ENCODE data around the gene ANGPT4. TPM values are rescaled to one million over a fixed set of nuclear protein-coding genes. Genes with fewer than 3 reads are reported as not detected.

ANGPT4 gene
- polyA plus RNA-seq, 6 donors from 2014 or later, result not detected

GRCh38 chr20:873875-874607 is 42.1 kb downstream of the ANGPT4 start:
- H3K9me3 Mint-ChIP-seq, result no peaks in the 10 kb centered on the region
- DNase-seq, result no peak
- peaks cover 0 to 7% (median 7%) of the 10 kb centered on the region in 3 donors for H3K4me1 Mint-ChIP-seq
- peaks cover 9 to 49% (median 20%) of the 10 kb centered on the region in 3 donors for H3K27me3 Mint-ChIP-seq
- no peak for ATAC-seq (ENCODE audit: low read depth in 2 of 2)
- H3K36me3 Mint-ChIP-seq, result no peaks in the 10 kb centered on the region
- H3K27ac Mint-ChIP-seq, result peak overlapping the region in 1 of 6 donors; percentile 92
- H3K4me3 Mint-ChIP-seq, result no peak overlapping the region

DNA sequence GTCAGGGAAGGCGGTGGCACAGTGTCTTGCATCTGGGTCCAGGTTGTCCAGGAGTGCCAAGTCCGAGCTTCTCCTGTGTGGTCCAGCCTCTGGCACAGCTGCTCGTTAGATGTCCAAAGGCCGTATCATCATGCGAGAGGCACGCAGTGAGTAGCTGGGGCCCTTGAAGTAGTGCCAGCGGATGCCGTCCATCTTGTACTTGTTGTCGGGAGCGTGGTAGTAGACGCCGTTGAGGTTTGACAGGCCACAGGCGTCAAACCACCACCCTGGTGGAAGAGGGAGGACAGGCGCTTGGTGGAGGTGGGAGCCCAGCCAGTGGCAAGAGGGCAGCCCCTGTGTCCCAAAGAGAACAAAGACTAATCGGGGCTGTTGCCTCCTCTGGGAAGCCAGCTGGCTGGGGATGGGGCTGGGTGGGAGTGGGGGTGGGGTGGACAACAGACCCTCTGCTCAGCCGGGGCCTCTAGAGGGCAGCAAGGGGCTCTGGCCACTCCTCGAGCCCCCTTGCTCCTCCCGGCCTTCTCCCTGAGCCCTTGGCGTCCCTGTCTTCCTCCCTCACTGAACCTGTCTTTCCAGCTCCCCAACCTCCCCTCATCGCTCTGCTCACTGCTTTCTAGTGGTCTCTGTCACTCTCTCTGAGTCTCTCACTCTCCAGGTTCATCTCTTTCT is 43.1 kb downstream of the ANGPT4 start:
- peak overlapping the region in 1 of 6 donors; percentile 77 for H3K27ac Mint-ChIP-seq
- H3K36me3 Mint-ChIP-seq, result no peaks in the 10 kb centered on the region
- DNase-seq (no peak), ATAC-seq (ENCODE audit: low read depth in 2 of 2) (no peak)
- peaks cover 9 to 49% (median 20%) of the 10 kb centered on the region in 3 donors for H3K27me3 Mint-ChIP-seq
- peaks cover 0 to 7% (median 7%) of the 10 kb centered on the region in 3 donors for H3K4me1 Mint-ChIP-seq
- H3K9me3 Mint-ChIP-seq, result no peaks in the 10 kb centered on the region
- H3K4me3 Mint-ChIP-seq, result no peak overlapping the region

- peaks cover 0 to 7% (median 7%) of the 10 kb centered on the region in 3 donors for H3K4me1 Mint-ChIP-seq
- DNase-seq, result no peak
- H3K36me3 Mint-ChIP-seq, result no peaks in the 10 kb centered on the region
- ATAC-seq (ENCODE audit: low read depth in 2 of 2), result no peak
- H3K27ac Mint-ChIP-seq, result peak overlapping the region in 1 of 6 donors; percentile 74
- H3K9me3 Mint-ChIP-seq, result no peaks in the 10 kb centered on the region
- no peak overlapping the region for H3K4me3 Mint-ChIP-seq
- peaks cover 9 to 41% (median 20%) of the 10 kb centered on the region in 3 donors for H3K27me3 Mint-ChIP-seq
These were observed 44.2 kb downstream of the ANGPT4 start for GRCh38 chr20:871948-872347.

- Mint-ChIP-seq H3K36me3 (no peaks in the 10 kb centered on the region), H3K4me3 (no peak overlapping the region), H3K9me3 (no peaks in the 10 kb centered on the region), H3K4me1 (peaks cover 0 to 7% (median 7%) of the 10 kb centered on the region in 3 donors), H3K27ac (peak overlapping the region in 1 of 6 donors; percentile 74), H3K27me3 (peaks cover 9 to 38% (median 20%) of the 10 kb centered on the region in 3 donors)
- ATAC-seq (ENCODE audit: low read depth in 2 of 2), result no peak
- no peak for DNase-seq
These were observed 44.7 kb downstream of the ANGPT4 start for GRCh38 chr20:871436-871835.

DNA sequence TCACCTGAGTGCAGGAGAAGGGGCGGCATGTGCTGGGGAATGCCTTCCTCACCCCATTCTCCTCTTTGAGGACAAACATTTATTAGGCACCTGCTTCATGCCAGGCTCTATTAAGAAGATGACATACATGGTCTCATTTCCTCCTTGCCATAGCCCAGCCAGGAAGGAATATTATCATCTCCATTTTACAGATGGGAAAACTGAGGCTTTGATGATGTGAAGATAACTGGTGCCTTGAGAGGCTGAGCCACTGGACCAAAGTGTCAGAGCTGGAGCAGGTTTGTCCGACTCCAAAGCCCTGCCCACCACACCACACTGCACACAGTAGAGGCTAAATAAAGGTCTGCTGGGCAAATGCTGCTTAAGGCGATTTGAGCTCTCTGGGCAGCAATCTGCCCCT is 45.4 kb downstream of the ANGPT4 start:
- Mint-ChIP-seq H3K4me3 (no peak overlapping the region), H3K4me1 (peaks cover 0 to 7% (median 7%) of the 10 kb centered on the region in 3 donors), H3K27ac (no peak overlapping the region), H3K9me3 (no peaks in the 10 kb centered on the region), H3K27me3 (peaks cover 9 to 38% (median 20%) of the 10 kb centered on the region in 3 donors), H3K36me3 (peaks cover 0 to under 1% of the 10 kb centered on the region in 2 donors)
- no peak for DNase-seq
- ATAC-seq (ENCODE audit: low read depth in 2 of 2), result no peak

DNA sequence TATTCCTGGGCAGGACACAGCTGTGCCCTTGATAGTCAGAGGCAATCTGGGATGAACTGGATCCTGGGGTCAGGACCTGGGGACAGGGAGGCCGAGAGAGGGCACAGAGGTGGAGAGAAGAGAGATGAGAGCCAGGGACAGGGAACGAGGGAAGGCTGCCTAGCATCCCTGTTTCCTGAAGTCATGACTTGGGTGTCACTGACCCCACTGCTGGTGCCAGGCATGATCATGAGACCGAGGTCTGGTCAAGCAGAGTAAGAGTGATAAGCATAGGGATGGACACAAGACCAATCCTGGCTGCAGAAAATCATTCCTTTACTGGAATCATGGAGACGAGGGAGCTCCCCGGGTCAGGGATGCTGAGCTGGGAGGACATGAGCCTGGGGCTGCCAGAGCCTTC is 46.5 kb downstream of the ANGPT4 start:
- Mint-ChIP-seq H3K4me3 (no peak overlapping the region), H3K4me1 (peaks cover 0 to 7% (median 7%) of the 10 kb centered on the region in 3 donors), H3K36me3 (peaks cover 0 to 6% of the 10 kb centered on the region in 2 donors), H3K27ac (peak overlapping the region in 1 of 6 donors; percentile 37), H3K9me3 (no peaks in the 10 kb centered on the region), H3K27me3 (peaks cover 6 to 28% (median 20%) of the 10 kb centered on the region in 3 donors)
- no peak for ATAC-seq (ENCODE audit: low read depth in 2 of 2)
- DNase-seq, result no peak

DNA sequence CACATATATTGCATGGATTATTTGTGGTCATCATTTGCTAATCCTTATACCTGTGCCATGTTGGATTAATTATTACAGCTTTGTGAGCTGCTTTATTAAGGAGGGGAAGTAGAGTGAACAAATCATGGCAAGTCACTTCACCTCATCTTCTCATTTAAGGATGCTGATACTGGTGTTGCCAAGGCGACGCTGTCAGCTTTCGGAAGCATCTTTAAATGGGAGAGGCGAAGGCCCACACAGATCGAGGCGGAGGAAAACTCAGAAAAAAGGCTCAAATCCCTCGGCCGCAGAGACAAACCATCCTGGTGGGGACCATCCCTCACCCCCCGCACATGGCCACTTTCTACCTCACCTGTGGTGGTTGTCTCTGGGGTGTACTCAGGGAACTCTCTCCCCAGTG is 47.9 kb downstream of the ANGPT4 start:
- Mint-ChIP-seq H3K9me3 (no peaks in the 10 kb centered on the region), H3K4me3 (no peak overlapping the region), H3K27ac (no peak overlapping the region)

GRCh38 chr20:865440-865839 is 50.7 kb downstream of the ANGPT4 start:
- no peak for DNase-seq
- no peaks in the 10 kb centered on the region for H3K4me1 Mint-ChIP-seq
- peaks cover 0 to 6% of the 10 kb centered on the region in 2 donors for H3K36me3 Mint-ChIP-seq
- no peak overlapping the region for H3K4me3 Mint-ChIP-seq
- no peaks in the 10 kb centered on the region for H3K9me3 Mint-ChIP-seq
- ATAC-seq (ENCODE audit: low read depth in 2 of 2), result no peak
- peaks cover 0 to 11% (median 9%) of the 10 kb centered on the region in 3 donors for H3K27me3 Mint-ChIP-seq
- no peak overlapping the region for H3K27ac Mint-ChIP-seq

More for the DNA sequence above, 47.9 kb downstream of the ANGPT4 start:
- peaks cover 0 to 6% of the 10 kb centered on the region in 2 donors for H3K36me3 Mint-ChIP-seq
- H3K4me1 Mint-ChIP-seq, result peaks cover 0 to 2% (median 0%) of the 10 kb centered on the region in 3 donors
- no peak for ATAC-seq (ENCODE audit: low read depth in 2 of 2)
- no peak for DNase-seq
- H3K27me3 Mint-ChIP-seq, result peaks cover 1 to 22% (median 13%) of the 10 kb centered on the region in 3 donors

DNA sequence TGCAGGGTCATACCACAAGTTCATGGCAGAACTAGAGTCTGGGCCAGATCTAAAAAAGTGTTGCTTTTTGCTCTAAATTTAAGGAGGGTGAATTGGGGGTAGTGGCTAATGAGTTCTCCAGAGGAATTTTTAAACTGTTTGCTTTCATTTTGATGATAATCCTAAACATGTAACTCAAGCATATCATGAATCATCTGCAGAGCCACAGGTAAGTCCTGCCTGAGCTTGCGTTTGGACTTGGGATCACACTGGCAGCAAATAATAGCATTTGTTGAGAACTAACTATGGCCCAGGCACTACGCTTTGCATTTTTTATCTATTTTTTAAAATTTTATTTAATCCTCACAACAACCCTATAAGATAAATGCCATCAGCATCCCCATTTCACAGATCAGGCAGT is 55.2 kb downstream of the ANGPT4 start:
- Mint-ChIP-seq H3K27me3 (no peaks in the 10 kb centered on the region), H3K4me3 (no peak overlapping the region), H3K36me3 (peaks cover 0 to 6% of the 10 kb centered on the region in 2 donors), H3K9me3 (peaks cover 0 to 1% (median 0%) of the 10 kb centered on the region in 7 donors), H3K27ac (peak overlapping the region in 1 of 6 donors; percentile 6), H3K4me1 (peaks cover 0 to 24% (median 11%) of the 10 kb centered on the region in 3 donors)
- DNase-seq, result no peak
- ATAC-seq (ENCODE audit: low read depth in 2 of 2), result no peak

- ATAC-seq (ENCODE audit: low read depth in 2 of 2) (no peak), DNase-seq (no peak)
- H3K4me3 Mint-ChIP-seq, result no peak overlapping the region
- H3K36me3 Mint-ChIP-seq, result no peaks in the 10 kb centered on the region
- H3K4me1 Mint-ChIP-seq, result peaks cover 5 to 35% (median 11%) of the 10 kb centered on the region in 3 donors
- peaks cover 0 to 1% (median 0%) of the 10 kb centered on the region in 7 donors for H3K9me3 Mint-ChIP-seq
- peak overlapping the region in 1 of 6 donors; percentile 42 for H3K27ac Mint-ChIP-seq
- H3K27me3 Mint-ChIP-seq, result no peaks in the 10 kb centered on the region
These were observed 56.3 kb downstream of the ANGPT4 start for GRCh38 chr20:859751-860231.

DNA sequence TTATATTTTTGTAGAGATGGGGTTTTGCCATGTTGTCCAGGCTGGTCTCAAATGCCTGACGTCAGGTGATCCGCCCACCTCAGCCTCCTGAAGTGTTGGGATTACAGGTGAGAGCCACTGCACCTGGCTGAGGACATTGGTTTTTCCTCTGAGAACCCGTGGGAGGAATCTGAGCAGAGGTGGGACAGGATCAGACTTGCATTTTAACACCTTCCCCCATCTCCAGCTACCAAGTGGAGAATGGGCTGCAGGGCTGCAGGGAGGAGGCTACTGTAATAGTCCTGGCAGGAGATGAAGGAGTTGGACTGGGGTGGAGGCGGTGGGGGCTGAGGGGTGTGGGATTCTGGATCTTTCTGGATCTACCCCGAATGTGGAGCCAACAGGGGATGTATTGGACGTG is 58.1 kb downstream of the ANGPT4 start:
- no peak overlapping the region for H3K27ac Mint-ChIP-seq
- H3K36me3 Mint-ChIP-seq, result peaks cover 0 to 6% of the 10 kb centered on the region in 2 donors
- no peak overlapping the region for H3K4me3 Mint-ChIP-seq
- peaks cover 0 to 1% (median 0%) of the 10 kb centered on the region in 7 donors for H3K9me3 Mint-ChIP-seq
- H3K27me3 Mint-ChIP-seq, result no peaks in the 10 kb centered on the region
- DNase-seq (no peak), ATAC-seq (ENCODE audit: low read depth in 2 of 2) (no peak)
- H3K4me1 Mint-ChIP-seq, result peaks cover 9 to 43% (median 21%) of the 10 kb centered on the region in 3 donors

GRCh38 chr20:856361-856775 is 59.8 kb downstream of the ANGPT4 start:
- Mint-ChIP-seq H3K4me1 (peaks cover 9 to 48% (median 26%) of the 10 kb centered on the region in 3 donors), H3K27ac (peak overlapping the region in 4 of 6 donors; percentile 23 to 73 (median 44)), H3K27me3 (no peaks in the 10 kb centered on the region), H3K4me3 (no peak overlapping the region), H3K9me3 (peaks cover 0 to 1% (median 0%) of the 10 kb centered on the region in 7 donors), H3K36me3 (peaks cover 0 to 8% of the 10 kb centered on the region in 2 donors)
- no peak for ATAC-seq (ENCODE audit: low read depth in 2 of 2)
- no peak for DNase-seq

DNA sequence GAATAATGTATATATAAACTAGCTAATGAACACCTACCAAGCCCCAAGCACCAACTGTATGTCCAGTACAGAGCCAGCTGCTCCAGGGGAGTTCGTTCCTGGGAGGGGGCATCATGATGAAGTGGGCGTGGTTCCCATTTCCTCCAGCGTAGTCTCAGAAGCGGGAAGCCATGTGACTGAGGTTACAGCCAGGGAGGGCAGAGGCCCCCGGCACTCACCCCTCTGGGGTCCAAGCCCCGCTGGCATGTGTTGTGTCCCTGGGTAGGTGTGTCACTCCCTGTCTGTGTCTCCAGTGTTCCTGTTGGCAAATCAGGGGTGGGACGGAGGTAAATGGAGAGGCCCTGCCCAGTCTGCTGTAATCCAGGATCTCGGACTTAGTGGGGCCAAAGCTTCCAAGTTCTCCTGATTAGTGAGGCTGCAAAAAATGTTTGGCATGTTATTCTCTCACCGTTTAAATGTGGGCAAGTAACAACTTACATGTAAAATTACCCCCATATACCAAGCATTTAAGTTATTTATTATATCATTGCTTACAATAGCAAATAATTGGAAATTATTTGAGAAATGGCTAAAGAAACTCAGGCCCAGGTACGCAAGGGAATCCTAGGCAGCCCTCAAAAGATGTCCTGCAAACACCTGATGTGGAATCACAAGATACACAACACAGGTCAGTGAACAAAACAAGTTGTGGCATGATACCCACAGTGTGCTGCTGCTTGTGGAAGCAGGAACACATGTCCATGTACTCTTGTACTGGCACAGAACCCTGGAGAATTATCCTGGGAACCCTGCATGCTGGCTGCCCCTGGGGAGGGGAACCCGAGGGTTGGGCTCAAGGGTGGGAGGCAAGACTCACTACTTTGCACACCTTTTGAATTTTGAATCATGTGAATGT is 60.4 kb downstream of the ANGPT4 start:
- Mint-ChIP-seq H3K4me1 (peaks cover 9 to 48% (median 29%) of the 10 kb centered on the region in 3 donors), H3K27ac (peak overlapping the region in 2 of 6 donors; percentile 42 to 57), H3K36me3 (peaks cover 0 to 8% of the 10 kb centered on the region in 2 donors), H3K4me3 (no peak overlapping the region), H3K9me3 (peaks cover 0 to 1% (median 0%) of the 10 kb centered on the region in 7 donors), H3K27me3 (no peaks in the 10 kb centered on the region)
- no peak for DNase-seq
- no peak for ATAC-seq (ENCODE audit: low read depth in 2 of 2)

Data from naive B cell (primary cell).